SU-DHL-6 (cell line): ENCODE data around the gene PRKAR1B.

Experiments
- H2AFZ ChIP-seq: fragments of 200-600 bp; sonication (generic); 2 replicates; pipeline ENCODE4 v1.6.1; 2014; ENCODE audit warnings: low read depth, mild to moderate bottlenecking, moderate library complexity, mixed read lengths, antibody characterized with exemption, low read length; ENCODE audit not compliant: severe bottlenecking
- H3F3A ChIP-seq: fragments of 200-600 bp; shearing (Covaris generic); 2 replicates; pipeline ENCODE4 v1.6.0; 2016; ENCODE audit warnings: antibody characterized with exemption, mild to moderate bottlenecking; ENCODE audit not compliant: insufficient read depth
- H3K27ac ChIP-seq: fragments of 200-600 bp; sonication (generic); 2 replicates; pipeline ENCODE4 v1.5.1; 2016; ENCODE audit warnings: low read depth, mild to moderate bottlenecking, low read length, moderate library complexity, mixed read lengths
- H3K27me3 ChIP-seq: fragments of 200-600 bp; sonication (generic), shearing (Covaris generic); 2 replicates; pipeline ENCODE4 v1.6.0; 2014; ENCODE audit warnings: mild to moderate bottlenecking, low read length
- H3K36me3 ChIP-seq: fragments of 200-600 bp; sonication (generic); 2 replicates; pipeline ENCODE4 v1.6.1; 2014; ENCODE audit warnings: mild to moderate bottlenecking, low read length, mixed read lengths
- H3K4me2 ChIP-seq: fragments of 300-600, 200-600 bp; shearing (Covaris generic), sonication (generic); 2 replicates; pipeline ENCODE4 v1.6.0; 2014; ENCODE audit warnings: low read length, low read depth, mild to moderate bottlenecking; ENCODE audit not compliant: poor library complexity, severe bottlenecking
- H3K4me3 ChIP-seq: fragments of 200-600 bp; sonication (generic); 2 replicates; pipeline ENCODE4 v1.5.1; 2014; ENCODE audit warnings: antibody characterized with exemption, low read length, mild to moderate bottlenecking, mixed read lengths; ENCODE audit not compliant: insufficient read depth, poor library complexity, severe bottlenecking
- H3K79me2 ChIP-seq: fragments of 200-600 bp; sonication (generic); 2 replicates; pipeline ENCODE4 v1.6.1; 2014; ENCODE audit warnings: mild to moderate bottlenecking, low read length, moderate library complexity; ENCODE audit not compliant: insufficient read depth
- H3K9ac ChIP-seq: fragments of 200-600 bp; sonication (generic); 2 replicates; pipeline ENCODE4 v1.7.0; 2014; ENCODE audit warnings: mild to moderate bottlenecking, low read length
- H3K9me2 ChIP-seq: fragments of 200-600 bp; sonication (generic); replicated peaks from 2 replicates; pipeline ENCODE4 v1.6.1; 2014; ENCODE audit warnings: low read length; ENCODE audit not compliant: insufficient read depth
- H3K9me3 ChIP-seq: fragments of 200-600 bp; sonication (generic); 2 replicates; pipeline ENCODE4 v1.6.1; 2014; ENCODE audit warnings: low read length, mixed read lengths; ENCODE audit not compliant: insufficient read depth
- H4K20me1 ChIP-seq: fragments of 200-600 bp; sonication (generic); 2 replicates; pipeline ENCODE4 v1.6.1; 2014; ENCODE audit warnings: low read depth, mild to moderate bottlenecking, antibody characterized with exemption, low read length, moderate library complexity, mixed read lengths
- CTCF ChIP-seq: fragments of 200-600 bp; sonication (generic); IDR thresholded peaks from one replicate; pipeline ENCODE4 v1.5.1; 2017; ENCODE audit warnings: antibody characterized with exemption, mild to moderate bottlenecking, low read length, moderate library complexity; ENCODE audit not compliant: insufficient read depth, poor library complexity, severe bottlenecking
- EZH2phosphoT487 ChIP-seq: fragments of 200-600 bp; sonication (generic), shearing (Covaris generic); conservative IDR thresholded peaks from 2 replicates; pipeline ENCODE4 v1.6.1; 2018; ENCODE audit warnings: mild to moderate bottlenecking, antibody characterized with exemption, low read length, moderate library complexity, mixed read lengths

Gene PRKAR1B

GRCh38 chr7:548401-548800 lies 178.7 kb downstream of the PRKAR1B start:
- Histone ChIP-seq H3F3A (no peaks in the 10 kb centered on the region), H3K79me2 (no peaks in the 10 kb centered on the region), H3K27ac (no peak overlapping the region), H3K36me3 (no peaks in the 10 kb centered on the region), H3K4me2 (no peak overlapping the region), H3K9me2 (no peaks in the 10 kb centered on the region), H2AFZ (no peak overlapping the region), H3K27me3 (no peaks in the 10 kb centered on the region), H4K20me1 (no peaks in the 10 kb centered on the region), H3K9ac (no peak overlapping the region), H3K4me3 (no peak overlapping the region), H3K9me3 (no peaks in the 10 kb centered on the region)
- TF ChIP-seq EZH2phosphoT487 = no peak

- H3K4me3 ChIP-seq = no peak overlapping the region
- H3K79me2 ChIP-seq = no peaks in the 10 kb centered on the region
- no peak overlapping the region for H2AFZ ChIP-seq
- H4K20me1 ChIP-seq = no peaks in the 10 kb centered on the region; the same call in 1 of the 2 replicates
- no peak overlapping the region for H3K9ac ChIP-seq
- H3K4me2 ChIP-seq = no peak overlapping the region
- H3K36me3 ChIP-seq = no peaks in the 10 kb centered on the region
- H3K9me2 ChIP-seq = no peaks in the 10 kb centered on the region
- no peak overlapping the region for H3K27ac ChIP-seq
- no peaks in the 10 kb centered on the region for H3K9me3 ChIP-seq
- no peaks in the 10 kb centered on the region for H3K27me3 ChIP-seq
- no peak for TF ChIP-seq EZH2phosphoT487
- H3F3A ChIP-seq = no peaks in the 10 kb centered on the region
Observed at GRCh38 chr7:545470-545869, 181.6 kb downstream of the PRKAR1B start.

GRCh38 chr7:544338-545221 lies 182.5 kb downstream of the PRKAR1B start:
- Histone ChIP-seq H3K9me2 (no peaks in the 10 kb centered on the region), H3K27ac (no peak overlapping the region), H3K27me3 (no peaks in the 10 kb centered on the region), H3K79me2 (no peaks in the 10 kb centered on the region), H3F3A (no peaks in the 10 kb centered on the region), H3K4me2 (no peak overlapping the region), H3K9me3 (no peaks in the 10 kb centered on the region), H2AFZ (no peak overlapping the region), H4K20me1 (no peaks in the 10 kb centered on the region; the same call in 1 of the 2 replicates), H3K9ac (no peak overlapping the region), H3K36me3 (no peaks in the 10 kb centered on the region), H3K4me3 (no peak overlapping the region)
- TF ChIP-seq EZH2phosphoT487 = no peak
- TF ChIP-seq CTCF = no peak

- H3K9ac ChIP-seq = no peak overlapping the region
- H3K4me2 ChIP-seq = no peak overlapping the region
- no peaks in the 10 kb centered on the region for H3F3A ChIP-seq
- no peak overlapping the region for H3K27ac ChIP-seq
- no peaks in the 10 kb centered on the region for H3K36me3 ChIP-seq
- no peaks in the 10 kb centered on the region; the same call in 1 of the 2 replicates for H4K20me1 ChIP-seq
- H2AFZ ChIP-seq = no peak overlapping the region
- H3K9me2 ChIP-seq = no peaks in the 10 kb centered on the region
- H3K79me2 ChIP-seq = no peaks in the 10 kb centered on the region
- no peaks in the 10 kb centered on the region for H3K9me3 ChIP-seq
- H3K27me3 ChIP-seq = no peaks in the 10 kb centered on the region
- no peak overlapping the region for H3K4me3 ChIP-seq
- TF ChIP-seq EZH2phosphoT487 (no peak), CTCF (no peak)
Observed at GRCh38 chr7:543501-544337, 183.4 kb downstream of the PRKAR1B start.
